Myocyte (in vitro differentiated cells): Measurements from ENCODE around the gene ATP6V0E1. TPM values are rescaled to one million over a fixed set of nuclear protein-coding genes. Genes with fewer than 3 reads are reported as not detected.
A peak's percentile ranks its signal among the peaks of the same experiment; 100 is the strongest.

Experiments used
- DNase-seq: peaks from one replicate; pipeline ENCODE4 v3.0.0-alpha.2; 2012; ENCODE audit warnings: low read depth
- total RNA-seq: library from RNA; depleted of rRNA; stranded (reverse); fragments of >200 nt; gene quantifications from 2 replicates; pipeline ENCODE4 v1.2.3, GENCODE V29; 2014

ATP6V0E1 gene
- total RNA-seq, 1 donor from 2014 or later: 143 TPM

DNA sequence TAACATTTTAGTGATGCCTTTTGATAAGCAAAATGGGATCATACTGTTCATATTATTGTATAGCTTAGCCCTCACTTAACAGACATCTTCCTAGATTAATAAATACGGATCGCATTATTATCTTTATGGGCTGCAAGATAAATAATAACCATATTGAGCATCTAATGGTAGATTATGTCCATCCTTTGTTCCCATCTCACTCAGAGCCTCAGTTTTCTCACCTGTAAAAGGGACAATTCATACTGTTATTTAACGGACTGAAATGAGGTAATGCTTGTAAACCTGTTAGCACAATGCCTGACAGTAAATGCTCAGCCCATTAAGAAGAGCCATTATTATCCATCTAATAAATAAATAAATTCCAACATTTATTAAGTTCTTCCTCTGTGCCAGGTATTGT, 27.3 kb upstream of the ATP6V0E1 start:
- DNase-seq: no peak

DNA sequence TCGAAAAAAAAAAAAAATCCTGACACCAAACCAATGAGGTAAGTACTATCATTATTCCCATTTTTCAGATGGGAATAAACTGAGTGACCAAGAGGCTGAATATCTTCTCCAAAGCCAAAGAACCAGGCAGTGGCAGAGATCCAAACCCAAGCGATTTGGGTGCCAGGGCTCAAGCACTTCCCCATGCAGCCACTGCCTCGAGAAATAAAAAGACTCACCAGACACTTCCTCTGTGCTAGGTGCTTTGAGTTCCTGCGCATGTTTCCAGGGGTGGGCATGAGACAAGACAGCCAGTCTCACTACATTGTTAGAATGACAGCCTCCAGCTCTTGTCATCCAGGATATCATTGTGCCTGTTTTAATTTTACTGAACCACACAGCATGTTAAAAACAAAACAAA, 26.6 kb upstream of the ATP6V0E1 start:
- no peak for DNase-seq

- DNase-seq: no peak
Measured at GRCh38 chr5:172957458-172957857, 26.1 kb upstream of the ATP6V0E1 start.

- DNase-seq: no peak
Measured at GRCh38 chr5:172958331-172959046, 25.1 kb upstream of the ATP6V0E1 start.

- DNase-seq: no peak
Measured at GRCh38 chr5:172959824-172960799, 23.5 kb upstream of the ATP6V0E1 start.

GRCh38 chr5:172969921-172970320, 13.7 kb upstream of the ATP6V0E1 start:
- DNase-seq: no peak

GRCh38 chr5:172971482-172971881, 12.1 kb upstream of the ATP6V0E1 start:
- DNase-seq: no peak

- no peak for DNase-seq
Measured at GRCh38 chr5:172972552-172972951, 11.0 kb upstream of the ATP6V0E1 start.

GRCh38 chr5:172973127-172973916, 10.2 kb upstream of the ATP6V0E1 start:
- DNase-seq: no peak

DNA sequence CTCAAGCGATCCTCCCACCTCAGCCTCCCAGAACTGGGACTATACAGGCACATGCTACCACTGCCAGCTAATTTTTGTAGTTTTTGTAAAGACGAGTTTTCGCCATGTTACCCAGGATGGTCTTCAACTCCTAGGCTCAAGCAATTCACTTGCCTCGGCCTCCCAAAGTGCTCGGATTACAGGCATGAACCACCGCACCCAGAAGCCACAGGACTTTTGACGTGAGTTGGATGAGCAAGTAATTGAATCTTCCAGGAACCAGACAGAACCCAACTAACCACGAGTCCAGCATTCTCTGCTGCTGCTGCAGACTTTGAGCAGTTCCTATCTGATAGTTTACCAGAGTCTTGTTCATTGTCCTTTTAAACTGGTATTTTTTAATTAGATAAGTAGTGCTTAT, 9.6 kb upstream of the ATP6V0E1 start:
- DNase-seq: peak; percentile 38

GRCh38 chr5:172975289-172975688, 8.3 kb upstream of the ATP6V0E1 start:
- DNase-seq: no peak

GRCh38 chr5:172979778-172980177, 3.8 kb upstream of the ATP6V0E1 start:
- DNase-seq: no peak

DNA sequence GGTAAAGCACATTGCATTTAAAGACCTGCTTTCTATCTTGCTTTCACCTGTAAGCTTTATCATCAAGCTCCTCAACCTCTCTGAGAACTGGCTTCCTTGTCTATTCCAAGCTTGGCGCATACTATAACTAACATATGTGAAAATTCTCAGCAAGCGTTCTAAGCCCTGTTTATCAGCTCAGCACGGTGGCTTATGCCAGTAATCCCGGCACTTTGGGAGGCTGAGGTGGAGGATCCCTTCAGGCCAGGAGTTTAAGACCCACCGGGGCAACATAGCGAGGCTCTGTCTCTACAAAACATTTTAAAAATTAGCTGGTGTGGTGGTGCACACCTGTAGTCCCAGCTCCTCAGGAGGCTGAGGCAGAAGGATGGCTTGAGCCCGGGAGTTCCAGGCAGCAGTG, 1.6 kb upstream of the ATP6V0E1 start:
- no peak for DNase-seq

- DNase-seq: peak; percentile 79
Measured at GRCh38 chr5:172984244-172984953, 828 bp downstream of the ATP6V0E1 start.

DNA sequence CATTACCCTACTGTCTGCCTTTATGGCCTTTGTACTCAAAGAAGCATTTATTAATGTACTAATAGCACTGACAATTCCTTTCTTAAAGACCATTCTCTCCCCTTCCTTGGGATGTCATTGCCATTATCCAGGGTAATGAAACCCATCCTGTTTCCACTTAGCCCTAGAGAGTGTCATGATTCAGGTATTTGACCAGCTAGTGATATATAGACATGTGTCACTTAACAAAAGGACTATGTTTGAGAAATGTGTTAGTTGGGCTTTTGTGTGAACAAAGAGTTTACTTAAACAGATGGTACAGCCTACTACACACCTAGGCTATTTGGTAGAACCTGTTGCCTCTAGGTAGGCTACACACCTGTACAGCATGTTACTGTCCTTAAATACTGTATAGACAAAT, 2.0 kb downstream of the ATP6V0E1 start:
- no peak for DNase-seq

DNA sequence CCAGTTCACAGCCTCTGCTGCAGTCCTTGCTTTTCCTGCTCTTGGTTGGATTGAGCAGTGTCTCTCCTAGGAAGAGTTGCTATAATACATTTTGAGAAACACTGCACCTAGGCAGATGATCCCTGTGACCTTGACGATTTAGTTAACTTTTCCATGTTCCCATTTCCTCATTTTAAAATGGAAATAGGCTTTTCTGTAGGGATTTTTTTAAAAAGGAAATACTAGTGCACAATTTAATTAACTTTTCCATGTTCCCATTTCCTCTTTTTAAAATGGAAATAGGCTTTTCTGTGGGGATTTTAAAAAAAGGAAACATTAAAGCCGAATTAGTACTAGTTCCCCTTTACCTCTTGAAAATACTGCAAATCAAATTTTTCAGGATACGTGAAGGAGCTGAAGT, 4.7 kb downstream of the ATP6V0E1 start:
- DNase-seq: no peak

DNA sequence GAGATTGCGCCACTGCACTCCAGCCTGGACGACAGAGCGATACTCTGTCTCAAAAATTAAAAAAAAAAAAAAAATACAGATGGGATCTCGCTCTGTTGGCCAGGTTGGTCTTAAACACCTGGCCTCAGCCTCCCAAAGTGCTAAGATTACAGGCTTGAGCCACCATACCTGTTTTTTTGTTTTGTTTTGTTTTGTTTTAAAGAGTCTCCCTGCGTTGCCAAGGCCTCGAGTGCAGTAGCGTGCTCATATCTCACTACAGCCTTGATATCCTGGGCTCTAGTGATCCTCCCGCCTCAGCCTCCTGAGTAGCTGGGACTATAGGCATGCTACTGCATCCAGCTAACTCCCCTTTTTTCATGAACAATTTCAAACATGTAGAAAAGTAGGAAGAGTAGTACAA, 7.2 kb downstream of the ATP6V0E1 start:
- no peak for DNase-seq

GRCh38 chr5:172994405-172994804, 10.8 kb downstream of the ATP6V0E1 start:
- DNase-seq: no peak

GRCh38 chr5:172999372-172999973, 15.9 kb downstream of the ATP6V0E1 start:
- no peak for DNase-seq

- DNase-seq: no peak
Measured at GRCh38 chr5:172999974-173000373, 16.4 kb downstream of the ATP6V0E1 start.
